GM21786 (cell line): Measurements from ENCODE around the gene LLGL2.

Experiments
- ATAC-seq: cut with Tn5 transposase; IDR thresholded peaks from one replicate; pipeline ENCODE4 v1.9.1; 2021; ENCODE audit not compliant: unreplicated experiment

Gene LLGL2

GRCh38 chr17:75610103-75610984, 84.8 kb downstream of the LLGL2 start:
- ATAC-seq, result no peak

- no peak for ATAC-seq
Measured at GRCh38 chr17:75611851-75612429, 86.4 kb downstream of the LLGL2 start.

DNA sequence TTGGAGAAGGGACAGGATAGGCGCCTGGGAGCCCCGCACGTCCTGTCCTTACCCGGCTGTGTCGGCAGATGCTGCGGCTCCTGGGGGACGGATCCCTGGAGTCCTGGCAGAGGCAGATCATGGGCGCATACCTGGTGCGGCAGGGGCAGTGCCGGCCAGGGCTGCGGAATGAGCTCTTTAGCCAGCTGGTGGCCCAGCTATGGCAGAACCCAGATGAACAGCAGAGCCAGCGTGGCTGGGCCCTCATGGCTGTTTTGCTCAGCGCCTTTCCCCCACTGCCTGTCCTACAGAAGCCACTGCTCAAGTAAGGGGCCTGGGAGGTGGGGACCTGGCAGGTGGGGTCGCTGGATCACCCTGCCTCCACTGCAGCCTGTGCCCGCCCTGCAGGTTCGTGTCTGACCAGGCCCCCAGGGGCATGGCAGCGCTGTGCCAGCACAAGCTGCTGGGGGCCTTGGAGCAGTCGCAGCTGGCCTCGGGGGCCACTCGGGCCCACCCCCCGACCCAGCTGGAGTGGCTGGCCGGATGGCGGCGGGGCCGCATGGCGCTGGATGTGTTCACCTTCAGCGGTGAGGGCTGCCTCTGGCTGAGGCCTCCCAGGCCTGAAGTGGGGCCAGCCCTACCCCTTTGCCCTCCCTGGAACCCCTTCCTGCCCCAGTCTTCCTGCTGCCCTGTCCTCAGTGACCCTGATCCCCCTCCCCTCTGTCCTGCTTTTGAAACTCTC, 87.6 kb downstream of the LLGL2 start:
- ATAC-seq, result no peak

- ATAC-seq, result no peak
Measured at GRCh38 chr17:75614006-75614405, 88.5 kb downstream of the LLGL2 start.

DNA sequence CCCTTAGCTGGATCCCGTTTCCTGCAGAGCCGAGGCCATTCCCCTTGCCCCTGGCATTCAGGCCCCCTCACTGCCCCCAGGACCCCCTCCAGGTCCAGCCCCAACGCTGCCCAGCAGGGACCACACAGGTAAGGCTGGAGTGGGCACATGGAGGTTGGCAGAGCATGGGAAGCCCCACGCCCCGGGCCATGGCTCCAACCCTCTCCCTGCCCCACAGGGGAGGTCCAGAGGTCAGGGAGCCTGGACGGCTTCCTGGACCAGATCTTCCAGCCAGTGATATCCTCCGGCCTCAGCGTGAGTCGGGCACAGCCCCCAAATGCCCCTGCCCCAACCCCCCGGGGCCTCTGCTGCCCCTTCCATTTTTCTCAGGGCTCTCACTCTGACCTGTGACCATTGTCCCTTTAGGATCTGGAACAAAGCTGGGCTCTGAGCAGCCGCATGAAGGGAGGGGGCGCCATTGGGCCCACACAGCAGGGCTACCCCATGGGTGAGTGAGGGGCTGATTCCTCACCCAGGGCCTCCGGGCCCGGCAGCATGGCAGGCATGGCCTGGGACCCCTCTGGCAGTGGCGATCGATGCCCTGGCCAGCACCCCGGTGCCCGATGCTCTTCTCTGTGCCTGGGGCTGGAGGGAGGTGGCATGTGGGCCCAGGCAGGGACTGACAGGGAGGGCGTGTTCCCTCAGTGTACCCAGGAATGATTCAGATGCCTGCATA, 89.2 kb downstream of the LLGL2 start:
- ATAC-seq, result no peak

GRCh38 chr17:75615301-75615700, 89.8 kb downstream of the LLGL2 start:
- ATAC-seq, result no peak

- no peak for ATAC-seq
Measured at GRCh38 chr17:75616521-75617122, 91.1 kb downstream of the LLGL2 start.

- no peak for ATAC-seq
Measured at GRCh38 chr17:75617218-75617617, 91.7 kb downstream of the LLGL2 start.

DNA sequence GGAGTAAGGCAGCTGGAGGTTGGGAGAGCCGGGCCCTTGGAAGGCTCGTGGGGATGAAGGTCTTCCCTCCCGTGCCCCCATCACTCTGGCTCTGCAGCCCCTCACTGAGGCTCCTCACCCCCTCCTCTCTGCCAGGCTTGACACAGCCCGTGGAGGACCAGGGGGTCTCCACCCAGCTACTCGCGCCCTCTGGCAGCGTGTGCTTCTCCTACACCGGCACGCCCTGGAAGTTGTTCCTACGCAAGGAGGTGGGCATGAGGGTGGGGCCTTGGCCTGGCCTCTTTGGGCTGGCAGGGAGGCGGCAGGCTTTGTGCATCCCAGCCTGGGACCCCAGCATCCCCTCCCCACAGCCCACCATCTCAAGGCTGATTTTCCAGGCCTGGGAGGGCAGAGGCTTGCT, 92.2 kb downstream of the LLGL2 start:
- no peak for ATAC-seq

GRCh38 chr17:75619506-75620431, 94.3 kb downstream of the LLGL2 start:
- ATAC-seq, result no peak

DNA sequence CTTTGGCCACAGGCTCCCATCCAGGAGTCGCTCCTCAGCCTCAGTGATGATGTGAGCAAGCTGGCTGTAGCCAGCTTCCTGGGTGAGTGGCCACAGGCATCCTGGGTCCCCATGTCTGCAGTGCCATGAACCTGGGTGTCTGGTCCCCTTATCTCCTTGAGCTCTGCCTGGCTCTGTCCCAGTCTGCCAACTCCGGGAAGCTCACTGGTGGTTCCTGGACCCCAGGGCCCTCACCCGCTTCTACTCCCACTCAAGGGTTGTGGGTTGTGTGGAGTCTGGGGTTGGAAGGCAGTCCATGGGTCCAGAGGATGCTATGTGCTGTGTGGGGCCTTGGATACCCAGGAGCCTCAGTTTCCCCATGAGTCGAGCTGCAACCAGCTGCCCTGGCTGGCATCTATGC, 96.0 kb downstream of the LLGL2 start:
- ATAC-seq, result no peak

DNA sequence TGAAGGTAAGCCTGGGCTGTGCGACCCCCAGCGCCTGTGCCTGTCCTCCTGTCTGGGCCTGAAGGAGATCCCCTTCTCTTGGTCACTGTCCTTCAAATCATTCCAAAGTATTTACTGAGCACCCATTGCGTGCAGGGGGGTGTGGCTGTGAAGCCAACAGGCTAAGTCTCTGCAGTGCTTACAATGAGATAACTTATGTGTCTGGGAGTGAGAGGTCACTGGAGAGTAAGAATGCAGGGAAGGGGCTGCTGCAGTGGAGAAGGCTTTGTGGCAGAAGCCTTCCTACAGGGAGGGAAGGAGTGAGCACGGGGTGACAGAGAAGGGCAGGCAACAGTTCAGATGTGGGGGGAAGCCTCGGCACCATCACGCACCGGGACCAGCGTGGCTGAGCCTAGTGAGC, 96.6 kb downstream of the LLGL2 start:
- ATAC-seq, result no peak

- ATAC-seq, result no peak
Measured at GRCh38 chr17:75622771-75623273, 97.3 kb downstream of the LLGL2 start.

DNA sequence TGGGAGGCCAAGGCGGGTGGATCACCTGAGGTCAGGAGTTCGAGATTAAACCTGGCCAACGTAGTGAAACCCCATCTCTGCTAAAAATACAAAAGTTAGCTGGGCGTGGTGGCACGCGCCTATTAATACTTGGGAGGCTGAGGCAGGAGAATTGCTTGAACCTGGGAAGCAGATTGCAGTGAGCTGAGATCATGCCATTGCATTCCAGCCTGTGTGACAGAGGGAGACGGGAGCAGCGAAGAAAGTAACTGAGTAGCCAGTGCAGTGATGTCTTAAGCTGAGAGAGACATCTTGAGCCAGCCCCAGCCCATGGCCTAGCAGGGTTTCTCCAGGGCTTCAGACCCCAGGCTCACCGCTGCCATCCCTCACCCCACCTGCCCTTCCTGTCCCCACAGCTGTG, 97.9 kb downstream of the LLGL2 start:
- no peak for ATAC-seq

DNA sequence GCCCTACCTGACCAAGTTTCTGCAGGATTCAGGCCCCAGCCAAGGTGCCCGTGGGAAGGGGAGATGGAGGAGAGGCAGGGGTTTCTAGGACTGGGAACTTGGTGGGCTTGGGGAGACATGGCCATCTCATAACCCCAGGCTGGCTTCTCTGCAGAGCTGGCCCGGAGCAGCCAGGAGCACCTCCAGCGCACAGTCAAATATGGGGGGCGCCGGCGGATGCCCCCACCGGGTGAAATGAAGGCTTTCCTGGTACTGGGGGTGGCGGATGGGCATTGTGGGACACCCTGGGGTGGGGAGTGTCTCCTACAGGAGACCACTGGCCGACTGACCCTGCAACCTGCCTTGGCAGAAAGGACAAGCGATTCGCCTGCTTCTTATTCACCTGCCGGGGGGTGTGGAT, 98.5 kb downstream of the LLGL2 start:
- ATAC-seq, result no peak
